ENCODE measurements around the gene SNAP29. TPM values are rescaled to one million over a fixed set of nuclear protein-coding genes. Genes with fewer than 3 reads are reported as not detected.
"Not testable (repeated sequence)": the region's sequence is repeated elsewhere in the genome, so short reads cannot be mapped to it uniquely, and the experiment has no call there.

The SNAP29 gene
- total RNA-seq, 1 experiment from 2014 or later = 10.7 TPM

DNA sequence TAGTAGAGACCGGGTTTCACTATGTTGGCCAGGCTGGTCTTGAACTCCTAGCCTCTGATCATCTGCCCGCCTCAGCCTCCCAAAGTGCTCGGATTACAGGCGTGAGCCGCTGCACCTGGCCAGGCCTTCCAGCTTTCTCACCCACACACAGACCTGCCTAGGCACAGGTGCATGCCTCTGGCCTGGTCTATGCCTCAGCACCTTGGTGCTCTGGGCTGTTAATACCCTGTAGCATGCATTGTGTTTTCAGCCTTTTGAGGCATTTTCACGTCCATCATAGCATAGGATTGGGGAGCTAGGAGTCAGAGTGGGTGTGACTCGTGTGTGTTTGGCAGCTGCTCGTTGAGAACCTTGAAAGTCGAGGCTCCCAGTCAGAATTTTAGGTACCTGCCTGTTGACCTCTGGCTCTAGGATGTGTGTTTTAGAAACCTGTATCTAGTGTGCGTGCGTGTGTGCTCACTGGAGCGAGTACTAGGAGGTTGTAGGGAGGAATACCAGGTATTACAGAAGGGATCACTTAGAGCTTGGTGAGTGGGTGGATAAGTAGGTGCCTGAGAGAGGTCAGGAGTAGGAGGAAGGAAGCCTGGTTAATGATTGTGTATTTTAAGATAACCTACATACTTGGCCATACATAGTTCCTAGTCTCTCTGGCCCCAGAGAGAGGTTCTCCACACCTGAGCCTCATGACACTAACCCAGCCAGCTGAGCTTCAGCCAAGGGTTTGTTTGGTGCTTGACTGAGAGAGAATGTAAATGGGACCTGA, 78.4 kb downstream of the SNAP29 start:
- DNase-seq (ENCODE audit: low read depth, low spot score) = no peak
- in situ Hi-C loops (cut with HindIII; ENCODE audit: low pct_unique_long_range_greater_than_20kb, low sequenced_read_pairs) = no loop called here

DNA sequence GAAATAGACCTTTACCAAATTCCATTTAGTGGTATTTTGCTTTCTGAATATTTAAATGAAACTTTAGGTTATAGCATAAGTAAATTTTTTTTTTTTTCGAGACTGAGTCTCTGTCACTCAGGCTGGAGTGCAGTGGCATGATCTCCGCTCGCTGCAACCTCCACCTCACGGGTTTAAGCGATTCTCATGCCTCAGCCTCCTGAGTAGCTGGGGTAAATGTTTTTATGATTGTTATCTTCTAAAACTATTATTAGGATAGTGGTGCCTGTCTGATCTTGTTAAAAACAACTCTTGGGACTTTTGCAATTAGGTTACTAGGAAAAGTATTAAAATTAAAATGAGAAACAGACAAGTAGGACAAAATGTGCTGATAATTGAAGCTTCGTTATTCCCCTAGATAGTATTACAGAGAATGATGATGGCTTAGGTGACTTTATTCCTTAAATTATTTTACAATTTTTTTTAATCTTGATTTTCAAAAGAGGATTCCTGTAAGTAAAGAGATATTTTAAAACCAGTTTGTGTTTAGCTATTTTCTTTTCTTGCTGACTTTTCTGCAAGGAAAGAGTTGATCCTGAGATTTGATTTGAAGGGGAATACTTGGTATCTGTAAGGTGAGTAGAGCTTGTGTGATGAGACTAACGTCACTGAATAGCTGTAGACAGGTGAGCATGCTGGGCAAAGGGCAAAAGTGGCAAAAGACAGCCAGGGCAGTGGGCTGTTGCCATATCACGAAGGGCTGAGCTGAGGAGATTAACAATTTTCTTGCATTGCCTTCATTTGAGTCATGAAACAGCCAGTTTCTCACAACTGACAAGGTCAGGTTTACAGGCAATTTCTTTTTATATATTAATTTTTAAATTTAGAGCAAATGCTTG, 79.2 kb downstream of the SNAP29 start:
- no peak for DNase-seq (ENCODE audit: low read depth, low spot score)
- in situ Hi-C loops (cut with HindIII; ENCODE audit: low pct_unique_long_range_greater_than_20kb, low sequenced_read_pairs) = no loop called here

DNA sequence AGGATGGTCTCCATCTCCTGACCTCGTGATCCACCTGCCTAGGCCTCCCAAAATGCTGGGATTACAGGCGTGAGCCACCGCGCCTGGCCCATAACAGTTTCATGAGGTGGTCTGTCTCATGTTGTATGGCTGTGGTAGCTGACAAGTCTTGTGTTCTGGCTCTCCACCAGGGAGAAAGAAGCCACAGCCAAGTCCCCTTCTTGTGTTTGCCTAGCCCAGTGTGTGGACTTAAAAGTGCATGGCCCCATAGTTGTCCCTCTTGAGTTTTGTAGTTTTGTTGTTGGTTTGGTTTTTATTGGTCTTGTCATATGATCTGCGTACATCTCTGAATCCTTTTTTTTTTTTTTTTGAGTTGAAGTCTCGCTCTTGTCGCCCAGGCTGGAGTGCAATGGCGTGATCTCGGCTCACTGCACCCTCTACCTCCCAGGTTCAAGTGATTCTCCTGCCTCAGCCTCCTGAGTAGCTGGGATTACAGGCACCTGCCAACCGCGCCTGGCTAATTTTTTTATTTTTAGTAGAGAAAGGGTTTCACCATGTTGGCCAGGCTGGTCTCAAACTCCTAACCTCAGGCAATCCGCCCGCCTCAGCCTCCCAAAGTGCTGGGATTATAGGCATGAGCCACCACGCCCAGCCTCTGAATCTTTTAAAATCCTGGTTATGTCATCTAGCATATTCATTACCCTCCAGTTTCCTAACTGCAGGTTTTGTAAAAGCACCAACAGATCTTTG, 80.8 kb downstream of the SNAP29 start:
- DNase-seq (ENCODE audit: low read depth, low spot score); in situ Hi-C loops (cut with HindIII; ENCODE audit: low pct_unique_long_range_greater_than_20kb, low sequenced_read_pairs): not testable (repeated sequence)

DNA sequence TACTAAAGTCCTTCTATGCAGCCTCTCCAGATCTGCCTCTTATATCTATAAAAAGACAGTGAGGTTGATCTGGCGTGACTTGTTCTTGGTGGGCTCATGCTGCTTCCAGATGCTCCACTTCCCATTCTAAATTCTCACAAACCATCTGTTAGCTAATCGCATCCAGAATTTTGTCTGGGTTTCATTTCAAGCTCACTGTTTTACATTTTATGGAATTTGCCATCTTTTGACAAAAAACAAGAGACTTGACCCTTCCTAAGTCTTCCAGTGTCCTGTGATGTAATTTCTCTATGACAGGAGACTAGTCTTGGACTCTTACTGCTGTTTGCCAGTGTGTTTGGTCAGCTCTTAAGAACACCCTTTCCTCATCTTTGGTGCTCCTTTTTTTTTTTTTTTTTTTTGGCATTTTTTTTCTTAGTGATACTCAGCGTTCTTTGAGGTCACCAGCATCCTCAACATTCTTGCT, 81.4 kb downstream of the SNAP29 start:
- in situ Hi-C loops (cut with HindIII; ENCODE audit: low pct_unique_long_range_greater_than_20kb, low sequenced_read_pairs) = no loop called here
- DNase-seq (ENCODE audit: low read depth, low spot score) = no peak

Other genes starting within 250 kb of the SNAP29 start
- gene SERPIND1, start 84.9 kb upstream of the SNAP29 start, total RNA-seq (2014; rRNA removed; shearing (Covaris generic)) = 0.34 TPM in 1 of 2 replicates, not detected in the other
- gene PI4KA, start 196 bp upstream of the SNAP29 start, total RNA-seq (2014; rRNA removed; shearing (Covaris generic)) = 29.3 and 33.6 TPM in 2 replicates
- 33.5 and 36.3 TPM in 2 replicates for gene CRKL, start 58.4 kb downstream of the SNAP29 start, total RNA-seq (2014; rRNA removed; shearing (Covaris generic))
- 3.2 and 3.9 TPM in 2 replicates for gene AIFM3, start 108.2 kb downstream of the SNAP29 start, total RNA-seq (2014; rRNA removed; shearing (Covaris generic))
- gene LZTR1, start 123.3 kb downstream of the SNAP29 start, total RNA-seq (2014; rRNA removed; shearing (Covaris generic)) = 34.1 and 36.7 TPM in 2 replicates
- gene THAP7, start 143.1 kb downstream of the SNAP29 start, total RNA-seq (2014; rRNA removed; shearing (Covaris generic)) = 50.2 and 55.3 TPM in 2 replicates
- gene P2RX6, start 156.2 kb downstream of the SNAP29 start, total RNA-seq (2014; rRNA removed; shearing (Covaris generic)) = 1.4 and 2.7 TPM in 2 replicates
- 2.0 and 2.9 TPM in 2 replicates for gene SLC7A4, start 173.6 kb downstream of the SNAP29 start, total RNA-seq (2014; rRNA removed; shearing (Covaris generic))
- gene LRRC74B, start 186.9 kb downstream of the SNAP29 start, total RNA-seq (2014; rRNA removed; shearing (Covaris generic)) = 0.03 TPM in 1 of 2 replicates, not detected in the other